NCI-H2196 treated with DMSO at 0.1 percent for 48 hours (cell line): ENCODE results near the gene TANC1.

Experiments used
- DNase-seq: peaks from one replicate; lab custom pipeline; 2025; ENCODE audit not compliant: unreplicated experiment; lab: John Stamatoyannopoulos, UW

TANC1 gene

GRCh38 chr2:159246325-159246988, 278.0 kb downstream of the TANC1 start:
- DNase-seq: no peak

GRCh38 chr2:159249990-159250715, 281.7 kb downstream of the TANC1 start:
- peak; percentile 20 for DNase-seq

GRCh38 chr2:159251296-159252173, 283.1 kb downstream of the TANC1 start:
- no peak for DNase-seq

DNA sequence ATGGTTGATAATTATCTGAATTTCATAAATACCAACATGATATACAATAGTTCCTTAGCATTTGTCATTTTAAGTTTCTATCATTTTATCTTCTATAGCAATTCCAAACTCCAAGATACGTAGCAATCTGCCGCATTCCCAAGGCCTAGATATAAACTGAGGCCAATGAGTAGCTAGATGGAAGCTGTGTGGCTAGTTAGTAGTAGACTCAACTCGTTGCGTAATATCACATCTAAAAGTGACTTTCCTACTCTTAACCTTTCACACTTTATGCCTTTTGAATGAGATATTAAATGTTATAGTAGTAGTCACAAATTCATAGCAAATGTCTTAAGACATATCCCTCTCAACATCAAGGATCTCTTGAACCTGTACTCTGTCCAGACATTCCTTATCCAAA, 284.5 kb downstream of the TANC1 start:
- DNase-seq: no peak

DNA sequence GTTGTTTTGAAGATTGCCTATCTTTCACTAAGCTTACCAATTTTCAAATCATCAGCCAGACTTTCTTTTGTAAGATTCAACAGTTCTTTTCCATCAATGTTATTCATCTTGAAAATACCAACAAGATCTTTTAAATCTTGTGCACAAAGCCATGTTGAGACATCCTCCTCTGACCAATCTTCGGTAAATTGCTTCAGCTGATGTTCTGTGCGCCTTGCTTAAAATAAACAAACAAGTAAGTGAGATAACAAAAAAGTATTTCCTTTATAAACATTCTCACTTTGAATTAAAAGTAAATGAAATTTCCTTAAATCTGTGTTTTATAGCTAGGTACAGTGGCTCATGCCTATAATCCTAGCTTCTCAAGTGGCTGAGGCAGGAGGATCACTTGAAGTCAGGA, 287.7 kb downstream of the TANC1 start:
- DNase-seq: no peak

DNA sequence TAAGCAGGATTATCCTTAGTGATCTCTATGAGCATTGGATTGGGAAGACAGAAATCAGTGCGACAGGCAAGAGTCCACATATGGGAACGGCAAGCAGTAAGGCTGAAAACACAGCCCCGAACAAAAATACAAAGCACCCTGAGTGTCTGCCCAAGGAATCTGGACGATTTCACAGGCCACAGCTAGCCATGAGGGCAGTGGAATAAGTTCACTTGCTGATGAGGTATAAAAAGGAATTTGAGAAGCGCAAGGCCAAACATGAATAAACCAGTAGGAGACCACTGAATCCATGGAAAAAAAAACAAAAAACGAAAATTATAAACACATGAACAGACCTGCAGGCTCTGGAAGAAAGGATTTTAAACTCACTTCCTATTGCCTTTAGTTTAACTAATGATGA, 293.8 kb downstream of the TANC1 start:
- DNase-seq: no peak

GRCh38 chr2:159262904-159263303, 294.5 kb downstream of the TANC1 start:
- no peak for DNase-seq

DNA sequence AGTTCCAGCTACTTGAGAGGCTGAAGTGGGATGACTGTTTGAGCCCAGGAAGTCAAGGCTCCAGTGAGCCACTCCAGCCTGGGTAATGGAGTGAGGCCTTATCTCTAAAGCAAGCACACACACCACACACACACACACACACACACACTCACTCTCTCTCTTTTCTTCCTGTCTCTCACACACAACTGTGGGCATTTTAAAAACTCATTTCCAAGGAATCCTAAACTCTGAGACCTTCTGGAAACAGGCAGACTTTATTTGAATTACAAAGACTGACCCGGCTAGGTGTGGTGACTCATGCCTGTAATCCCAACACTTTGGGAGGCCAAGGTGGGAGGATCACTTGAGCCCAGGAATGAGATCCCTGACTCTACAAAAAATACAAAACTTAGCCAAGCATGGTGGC, 296.7 kb downstream of the TANC1 start:
- no peak for DNase-seq

GRCh38 chr2:159266554-159266953, 298.1 kb downstream of the TANC1 start:
- DNase-seq: no peak

GRCh38 chr2:159267921-159268320, 299.5 kb downstream of the TANC1 start:
- DNase-seq: no peak

- no peak for DNase-seq
These were observed 302.4 kb downstream of the TANC1 start for GRCh38 chr2:159270744-159271379.

GRCh38 chr2:159272156-159272555, 303.7 kb downstream of the TANC1 start:
- no peak for DNase-seq

DNA sequence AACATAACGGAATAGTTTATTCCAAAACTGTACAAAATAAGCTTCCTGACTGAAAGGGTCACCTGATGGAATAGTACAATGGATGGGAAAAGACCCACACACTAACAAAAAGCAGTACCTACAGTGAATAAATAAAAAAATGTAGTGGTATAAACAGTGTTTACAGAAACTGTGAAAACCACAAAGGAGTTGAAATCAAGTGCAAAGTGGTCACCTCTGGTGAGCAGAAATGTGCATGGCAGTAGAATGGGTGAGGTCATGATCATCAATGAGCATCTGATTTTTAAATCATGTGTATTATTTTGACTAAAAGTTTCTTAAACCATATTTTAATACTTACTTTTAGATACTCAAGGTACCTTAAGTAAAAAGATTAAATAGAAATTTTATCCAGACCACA, 306.7 kb downstream of the TANC1 start:
- no peak for DNase-seq

- no peak for DNase-seq
These were observed 311.3 kb downstream of the TANC1 start for GRCh38 chr2:159279700-159280099.

DNA sequence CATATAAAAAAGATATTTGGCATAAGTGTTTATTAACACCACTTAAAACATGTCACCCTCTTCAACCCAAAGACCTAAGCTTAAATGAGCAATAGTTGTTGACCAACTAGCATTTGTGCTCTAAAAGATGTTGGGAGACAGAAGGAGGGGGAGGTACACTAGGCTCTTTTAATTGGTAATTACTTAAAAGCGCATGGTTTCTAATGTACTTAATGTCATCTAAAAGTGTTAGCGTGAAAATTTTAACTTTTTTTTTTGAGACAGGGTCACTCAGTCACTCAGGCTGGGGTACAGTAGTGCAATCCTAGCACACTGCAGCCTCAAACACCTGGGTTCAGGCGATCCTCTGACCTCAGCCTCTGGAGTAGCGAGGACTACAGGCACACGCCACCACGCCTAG, 312.6 kb downstream of the TANC1 start:
- no peak for DNase-seq
